Measurements from ENCODE around the gene TOB2.

- TF ChIP-seq CTCF (IDR thresholded peaks at IDR 0.05; ENCODE audit: low read length): no peak
- TF ChIP-seq EZH2 (optimal IDR thresholded peaks at IDR 0.05; ENCODE audit: low read depth, low read length): no peak
- TF ChIP-seq EZH2phosphoT487 (IDR thresholded peaks at IDR 0.05; ENCODE audit: low read length): no peak
Measured at GRCh38 chr22:41398921-41399320, 47.7 kb downstream of the TOB2 start.
